ENCODE data around the gene BZW1.

The BZW1 gene

GRCh38 chr2:200845194-200845593 is 33.5 kb downstream of the BZW1 start:
- no peaks in the 10 kb centered on the region for H3K4me1 ChIP-seq (ENCODE audit: low read length)
- no peak for TF ChIP-seq EZH2phosphoT487 (IDR thresholded peaks at IDR 0.05; ENCODE audit: low read length)
- TF ChIP-seq CTCF (IDR thresholded peaks at IDR 0.05; ENCODE audit: low read length), result no peak
- TF ChIP-seq EZH2 (optimal IDR thresholded peaks at IDR 0.05; ENCODE audit: low read depth, low read length), result no peak
- no peaks in the 10 kb centered on the region; the same call in 1 of the 2 replicates for H3F3A ChIP-seq (ENCODE audit: insufficient read depth, low read length)
- H3K36me3 ChIP-seq (replicated peaks; ENCODE audit: insufficient read depth, low read length), result no peaks in the 10 kb centered on the region
- no peak overlapping the region for H3K27ac ChIP-seq (ENCODE audit: low read length)
- H3K4me2 ChIP-seq (ENCODE audit: low read depth, low read length), result no peak overlapping the region
- H4K20me1 ChIP-seq (ENCODE audit: insufficient read depth, low read length), result no peaks in the 10 kb centered on the region
- H3K4me3 ChIP-seq (ENCODE audit: low read length), result no peak overlapping the region
- no peaks in the 10 kb centered on the region for H3K79me2 ChIP-seq (ENCODE audit: low read length)
- no peak for DNase-seq
- H3K9ac ChIP-seq (ENCODE audit: low read length), result no peak overlapping the region
- no peaks in the 10 kb centered on the region for H3K9me2 ChIP-seq (replicated peaks; ENCODE audit: insufficient read depth, low read length)
- no peaks in the 10 kb centered on the region for H3K27me3 ChIP-seq (replicated peaks; ENCODE audit: insufficient read depth, low read length)
- no peak overlapping the region for H2AFZ ChIP-seq (ENCODE audit: low read length)
- no peaks in the 10 kb centered on the region for H3K9me3 ChIP-seq (replicated peaks; ENCODE audit: insufficient read depth, low read length)

- no peak overlapping the region for H3K4me2 ChIP-seq (ENCODE audit: low read depth, low read length)
- H4K20me1 ChIP-seq (ENCODE audit: insufficient read depth, low read length), result no peaks in the 10 kb centered on the region
- H3K9me3 ChIP-seq (replicated peaks; ENCODE audit: insufficient read depth, low read length), result no peaks in the 10 kb centered on the region
- no peak overlapping the region for H3K9ac ChIP-seq (ENCODE audit: low read length)
- H3K27ac ChIP-seq (ENCODE audit: low read length), result no peak overlapping the region
- no peak overlapping the region for H2AFZ ChIP-seq (ENCODE audit: low read length)
- H3K36me3 ChIP-seq (replicated peaks; ENCODE audit: insufficient read depth, low read length), result no peaks in the 10 kb centered on the region
- no peaks in the 10 kb centered on the region for H3K27me3 ChIP-seq (replicated peaks; ENCODE audit: insufficient read depth, low read length)
- TF ChIP-seq CTCF (IDR thresholded peaks at IDR 0.05; ENCODE audit: low read length) (no peak), EZH2phosphoT487 (IDR thresholded peaks at IDR 0.05; ENCODE audit: low read length) (no peak), EZH2 (optimal IDR thresholded peaks at IDR 0.05; ENCODE audit: low read depth, low read length) (no peak)
- H3K4me3 ChIP-seq (ENCODE audit: low read length), result no peak overlapping the region
- no peaks in the 10 kb centered on the region for H3K79me2 ChIP-seq (ENCODE audit: low read length)
- H3F3A ChIP-seq (ENCODE audit: insufficient read depth, low read length), result peaks cover 5% of the 10 kb centered on the region; the same call in 1 of the 2 replicates
- H3K9me2 ChIP-seq (replicated peaks; ENCODE audit: insufficient read depth, low read length), result no peaks in the 10 kb centered on the region
- no peaks in the 10 kb centered on the region for H3K4me1 ChIP-seq (ENCODE audit: low read length)
- DNase-seq, result no peak
These were observed 34.1 kb downstream of the BZW1 start for GRCh38 chr2:200845669-200846325.

- Histone ChIP-seq H3K27ac (ENCODE audit: low read length) (no peak overlapping the region), H3K4me2 (ENCODE audit: low read depth, low read length) (no peak overlapping the region), H3F3A (ENCODE audit: insufficient read depth, low read length) (peaks cover 19% of the 10 kb centered on the region), H3K9me3 (replicated peaks; ENCODE audit: insufficient read depth, low read length) (no peaks in the 10 kb centered on the region), H4K20me1 (ENCODE audit: insufficient read depth, low read length) (no peaks in the 10 kb centered on the region), H3K9ac (ENCODE audit: low read length) (no peak overlapping the region), H3K79me2 (ENCODE audit: low read length) (no peaks in the 10 kb centered on the region), H3K4me3 (ENCODE audit: low read length) (no peak overlapping the region), H3K27me3 (replicated peaks; ENCODE audit: insufficient read depth, low read length) (no peaks in the 10 kb centered on the region), H2AFZ (ENCODE audit: low read length) (no peak overlapping the region), H3K36me3 (replicated peaks; ENCODE audit: insufficient read depth, low read length) (0 out of 2 replicates have a peak, but pooled peaks cover 2% of the 10 kb centered on the region), H3K4me1 (ENCODE audit: low read length) (no peaks in the 10 kb centered on the region), H3K9me2 (replicated peaks; ENCODE audit: insufficient read depth, low read length) (no peaks in the 10 kb centered on the region)
- DNase-seq, result no peak
- TF ChIP-seq EZH2phosphoT487 (IDR thresholded peaks at IDR 0.05; ENCODE audit: low read length), result no peak
- no peak for TF ChIP-seq EZH2 (optimal IDR thresholded peaks at IDR 0.05; ENCODE audit: low read depth, low read length)
- TF ChIP-seq CTCF (IDR thresholded peaks at IDR 0.05; ENCODE audit: low read length), result no peak
These were observed 35.6 kb downstream of the BZW1 start for GRCh38 chr2:200847269-200847668.

Measured in MM.1S (cell line).